CD4-positive, CD25-positive, alpha-beta regulatory T cell (primary cell): ENCODE results near the gene GPER1. TPM values are rescaled to one million over a fixed set of nuclear protein-coding genes. Genes with fewer than 3 reads are reported as not detected.
"Not testable (repeated sequence)": the region's sequence is repeated elsewhere in the genome, so short reads cannot be mapped to it uniquely, and the experiment has no call there.

Experiments
- ATAC-seq, 2 donors: fragments of 150-1000 bp; cut with Tn5 transposase; one replicate each; pipeline ENCODE4 v1.10.0; 2021; ENCODE audit warnings: low read depth in 2 of 2, moderate number of reproducible peaks in 2 of 2, moderate library complexity in 1 of 2
- DNase-seq, 3 donors: peaks; one replicate each; pipeline versions ENCODE4 v3.0.0 to v3.0.0-alpha.2; 2012 to 2022; ENCODE audit warnings: mixed read lengths in 1 of 3
- H3K27ac ChIP-seq: one replicate; pipeline ENCODE4 v1.7.0; 2013; ENCODE audit warnings: mild to moderate bottlenecking, low read length; ENCODE audit not compliant: insufficient read depth, poor library complexity, severe bottlenecking
- H3K27me3 ChIP-seq: one replicate; pipeline ENCODE4 v1.7.0; 2013; ENCODE audit warnings: low read length; ENCODE audit not compliant: control insufficient read depth, insufficient read depth
- H3K36me3 ChIP-seq: one replicate; pipeline ENCODE4 v1.7.0; 2013; ENCODE audit warnings: mild to moderate bottlenecking, low read length, moderate library complexity; ENCODE audit not compliant: control insufficient read depth, insufficient read depth
- H3K4me1 ChIP-seq: 2 replicates; pipeline ENCODE4 v1.7.0; 2013; ENCODE audit warnings: mild to moderate bottlenecking, low read length; ENCODE audit not compliant: insufficient read depth, control insufficient read depth, poor library complexity, severe bottlenecking
- H3K4me3 ChIP-seq: one replicate; pipeline ENCODE4 v1.7.0; 2013; ENCODE audit warnings: low read depth, mild to moderate bottlenecking, low read length, moderate library complexity
- H3K9me3 ChIP-seq, 2 experiments: 1 replicate in 1 of 2; 2 replicates in 1 of 2; pipeline ENCODE4 v1.7.0; 2013; ENCODE audit warnings: low read length in 2 of 2, mild to moderate bottlenecking in 1 of 2, moderate library complexity in 1 of 2; ENCODE audit not compliant: control insufficient read depth in 2 of 2
- H3K27ac Mint-ChIP-seq, 3 donors: one replicate each; pipeline ENCODE4 v1.8.0; 2020 to 2022; ENCODE audit warnings: mild to moderate bottlenecking in 3 of 3, mixed read lengths in 3 of 3, moderate library complexity in 2 of 3
- H3K27me3 Mint-ChIP-seq: one replicate; pipeline ENCODE4 v1.8.0; 2022; ENCODE audit warnings: mild to moderate bottlenecking, mixed read lengths
- H3K36me3 Mint-ChIP-seq: one replicate; pipeline ENCODE4 v1.8.0; 2020; ENCODE audit warnings: mixed read lengths
- H3K4me1 Mint-ChIP-seq, 4 donors: one replicate each; pipeline ENCODE4 v1.8.0; 2020 to 2022; ENCODE audit warnings: mixed read lengths in 4 of 4, mild to moderate bottlenecking in 1 of 4
- H3K4me3 Mint-ChIP-seq, 4 donors: one replicate each; pipeline ENCODE4 v1.8.0; 2020 to 2022; ENCODE audit warnings: mild to moderate bottlenecking in 4 of 4, mixed read lengths in 4 of 4, moderate library complexity in 3 of 4
- H3K9me3 Mint-ChIP-seq, 7 donors: one replicate each; pipeline ENCODE4 v1.8.0; 2020 to 2022; ENCODE audit warnings: mixed read lengths in 7 of 7, mild to moderate bottlenecking in 3 of 7, moderate library complexity in 2 of 7
- polyA plus RNA-seq, 4 donors: library from polyadenylated mRNA; unstranded; fragments of 300-500 nt; fragmentation: Illumina TruSeq; gene quantifications; one replicate each; pipeline ENCODE4 v1.2.3, GENCODE V29; 2021
- total RNA-seq: library from RNA; stranded (reverse); gene quantifications from one replicate; pipeline ENCODE4 v1.2.3, GENCODE V29; 2022

Gene GPER1
- total and polyA plus RNA-seq, 5 donors from 2014 or later, result 0.10 TPM; not detected in 4

GRCh38 chr7:1112109-1112508 is 24.2 kb downstream of the GPER1 start:
- no peaks in the 10 kb centered on the region for H3K4me1 ChIP-seq
- H3K27me3 ChIP-seq, result no peaks in the 10 kb centered on the region
- ATAC-seq, result no peak
- DNase-seq, result no peak
- Mint-ChIP-seq H3K4me3 (no peak overlapping the region), H3K36me3 (no peaks in the 10 kb centered on the region), H3K27me3 (no peaks in the 10 kb centered on the region), H3K4me1 (peaks cover 0 to 2% (median 0%) of the 10 kb centered on the region in 4 donors), H3K9me3 (no peaks in the 10 kb centered on the region), H3K27ac (no peak overlapping the region)
- no peaks in the 10 kb centered on the region for H3K36me3 ChIP-seq
- no peaks in the 10 kb centered on the region for H3K9me3 ChIP-seq
- H3K4me3 ChIP-seq, result no peak overlapping the region
- no peak overlapping the region for H3K27ac ChIP-seq

GRCh38 chr7:1112625-1113547 is 25.0 kb downstream of the GPER1 start:
- H3K27ac ChIP-seq, result no peak overlapping the region
- ATAC-seq, result no peak
- H3K9me3 Mint-ChIP-seq, result no peaks in the 10 kb centered on the region
- no peaks in the 10 kb centered on the region for H3K9me3 ChIP-seq
- H3K4me1 ChIP-seq, result no peaks in the 10 kb centered on the region
- H3K36me3 ChIP-seq, result no peaks in the 10 kb centered on the region
- no peak overlapping the region for H3K27ac Mint-ChIP-seq
- H3K4me3 Mint-ChIP-seq, result no peak overlapping the region
- no peak for DNase-seq
- no peaks in the 10 kb centered on the region for H3K27me3 Mint-ChIP-seq
- no peak overlapping the region for H3K4me3 ChIP-seq
- no peaks in the 10 kb centered on the region for H3K36me3 Mint-ChIP-seq
- H3K27me3 ChIP-seq, result no peaks in the 10 kb centered on the region
- peaks cover 0 to 2% (median 0%) of the 10 kb centered on the region in 4 donors for H3K4me1 Mint-ChIP-seq

- Mint-ChIP-seq H3K36me3 (no peaks in the 10 kb centered on the region), H3K4me1 (peaks cover 0 to 3% (median under 1%) of the 10 kb centered on the region in 4 donors), H3K4me3 (no peak overlapping the region), H3K27me3 (no peaks in the 10 kb centered on the region), H3K27ac (no peak overlapping the region), H3K9me3 (no peaks in the 10 kb centered on the region)
- Histone ChIP-seq H3K27me3 (no peaks in the 10 kb centered on the region), H3K4me3 (no peak overlapping the region), H3K27ac (no peak overlapping the region), H3K4me1 (no peaks in the 10 kb centered on the region), H3K9me3 (no peaks in the 10 kb centered on the region), H3K36me3 (no peaks in the 10 kb centered on the region)
- ATAC-seq, result no peak
- DNase-seq, result no peak
Measured at GRCh38 chr7:1113548-1113885, 25.6 kb downstream of the GPER1 start.

GRCh38 chr7:1114088-1114487 is 26.2 kb downstream of the GPER1 start:
- no peaks in the 10 kb centered on the region for H3K27me3 Mint-ChIP-seq
- Histone ChIP-seq H3K27me3 (no peaks in the 10 kb centered on the region), H3K4me1 (no peaks in the 10 kb centered on the region), H3K27ac (no peak overlapping the region), H3K4me3 (no peak overlapping the region), H3K36me3 (no peaks in the 10 kb centered on the region), H3K9me3 (no peaks in the 10 kb centered on the region)
- H3K36me3 Mint-ChIP-seq, result no peaks in the 10 kb centered on the region
- no peak for DNase-seq
- no peak overlapping the region for H3K4me3 Mint-ChIP-seq
- no peak for ATAC-seq
- H3K4me1 Mint-ChIP-seq, result peaks cover 0 to 5% (median 4%) of the 10 kb centered on the region in 4 donors
- no peaks in the 10 kb centered on the region for H3K9me3 Mint-ChIP-seq
- no peak overlapping the region for H3K27ac Mint-ChIP-seq

- Mint-ChIP-seq H3K36me3 (no peaks in the 10 kb centered on the region), H3K27me3 (no peaks in the 10 kb centered on the region), H3K9me3 (no peaks in the 10 kb centered on the region), H3K4me3 (no peak overlapping the region), H3K4me1 (peaks cover 0 to 9% (median 5%) of the 10 kb centered on the region in 4 donors), H3K27ac (no peak overlapping the region)
- Histone ChIP-seq H3K27ac (no peak overlapping the region), H3K9me3 (no peaks in the 10 kb centered on the region), H3K4me3 (no peak overlapping the region), H3K36me3 (no peaks in the 10 kb centered on the region), H3K4me1 (no peaks in the 10 kb centered on the region), H3K27me3 (no peaks in the 10 kb centered on the region)
- ATAC-seq (no peak), DNase-seq (no peak)
Measured at GRCh38 chr7:1114505-1114904, 26.6 kb downstream of the GPER1 start.

- not testable (repeated sequence) for H3K27ac Mint-ChIP-seq, H3K4me1 ChIP-seq, H3K36me3 Mint-ChIP-seq, H3K27me3 ChIP-seq, H3K36me3 ChIP-seq, H3K9me3 ChIP-seq, H3K4me1 Mint-ChIP-seq, H3K4me3 Mint-ChIP-seq, H3K27ac ChIP-seq, H3K4me3 ChIP-seq, ATAC-seq, DNase-seq, H3K27me3 Mint-ChIP-seq, H3K9me3 Mint-ChIP-seq
Measured at GRCh38 chr7:1115171-1116045, 27.5 kb downstream of the GPER1 start.

- H3K36me3 Mint-ChIP-seq, H3K4me3 Mint-ChIP-seq, H3K36me3 ChIP-seq, H3K27me3 ChIP-seq, H3K9me3 Mint-ChIP-seq, H3K27ac Mint-ChIP-seq, DNase-seq, H3K4me3 ChIP-seq, H3K4me1 ChIP-seq, H3K27ac ChIP-seq, ATAC-seq, H3K4me1 Mint-ChIP-seq, H3K9me3 ChIP-seq, H3K27me3 Mint-ChIP-seq: not testable (repeated sequence)
Measured at GRCh38 chr7:1116383-1117008, 28.6 kb downstream of the GPER1 start.
